Daoy (cell line): ENCODE data around the gene COL5A2. TPM values are rescaled to one million over a fixed set of nuclear protein-coding genes. Genes with fewer than 3 reads are reported as not detected.

Experiments used
- DNase-seq: peaks from one replicate; pipeline ENCODE4 v3.0.0-alpha.2; 2015; ENCODE audit warnings: low read depth
- total RNA-seq: library from RNA; depleted of rRNA; stranded (reverse); fragments of >200 nt; shearing (Covaris generic); gene quantifications from 2 replicates; pipeline ENCODE4 v1.2.3, GENCODE V29; 2014

COL5A2 gene
- total RNA-seq, 1 experiment from 2014 or later, result 34.9 TPM

- no peak for DNase-seq
Measured at GRCh38 chr2:189102735-189103134, 76.8 kb downstream of the COL5A2 start.

- DNase-seq, result no peak
Measured at GRCh38 chr2:189097934-189098333, 81.6 kb downstream of the COL5A2 start.

DNA sequence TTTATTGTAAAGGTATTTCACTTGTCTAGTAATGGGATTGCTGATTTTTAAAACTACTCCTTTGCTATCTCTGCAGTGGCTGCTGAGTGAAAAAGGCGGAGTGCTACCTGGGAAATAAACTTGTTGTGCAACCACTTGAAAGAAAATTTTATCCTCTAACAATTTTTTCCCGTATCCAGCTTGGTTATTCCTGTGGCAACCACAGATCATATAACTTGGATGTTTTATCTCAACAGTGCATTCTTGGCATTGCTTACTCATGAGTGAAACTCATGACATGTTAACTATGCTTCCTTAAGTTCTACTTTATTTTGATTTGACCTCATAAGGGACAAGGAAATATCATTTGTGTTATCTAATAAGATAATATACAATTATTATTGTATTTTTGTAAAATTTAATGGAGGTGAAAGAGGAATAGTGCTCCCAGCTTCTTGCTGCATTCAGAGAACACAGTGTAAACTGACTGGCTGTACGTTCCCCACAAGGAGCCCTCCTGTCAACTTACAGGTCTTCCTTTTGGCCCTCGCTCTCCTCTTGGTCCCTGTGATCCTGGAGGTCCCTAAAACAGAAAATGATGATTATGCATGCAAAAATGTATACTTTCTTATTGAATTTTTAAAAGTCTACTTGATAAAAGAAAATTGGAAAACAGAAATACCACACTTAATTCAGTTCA is 82.7 kb downstream of the COL5A2 start:
- peak; percentile 64 for DNase-seq

- DNase-seq, result no peak
Measured at GRCh38 chr2:189095101-189095500, 84.5 kb downstream of the COL5A2 start.

DNA sequence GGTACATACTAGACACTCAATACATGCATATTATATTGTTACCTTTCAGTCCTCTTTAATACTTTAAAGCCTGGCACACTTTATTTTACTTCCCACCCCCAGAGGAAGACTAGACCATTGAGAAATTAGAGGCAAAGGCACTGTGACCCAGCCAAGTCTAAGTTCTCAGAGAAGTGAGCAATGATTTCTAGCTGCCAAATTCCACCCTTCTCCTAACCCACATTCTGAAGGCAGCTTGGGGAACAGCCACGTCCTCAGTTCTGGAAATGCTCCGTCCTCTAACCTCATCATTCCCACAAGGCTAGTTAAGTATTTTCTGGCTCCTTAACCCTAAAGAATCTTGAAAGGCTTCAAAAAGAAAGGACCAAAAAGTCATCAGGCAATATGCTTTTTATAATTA is 86.6 kb downstream of the COL5A2 start:
- no peak for DNase-seq

DNA sequence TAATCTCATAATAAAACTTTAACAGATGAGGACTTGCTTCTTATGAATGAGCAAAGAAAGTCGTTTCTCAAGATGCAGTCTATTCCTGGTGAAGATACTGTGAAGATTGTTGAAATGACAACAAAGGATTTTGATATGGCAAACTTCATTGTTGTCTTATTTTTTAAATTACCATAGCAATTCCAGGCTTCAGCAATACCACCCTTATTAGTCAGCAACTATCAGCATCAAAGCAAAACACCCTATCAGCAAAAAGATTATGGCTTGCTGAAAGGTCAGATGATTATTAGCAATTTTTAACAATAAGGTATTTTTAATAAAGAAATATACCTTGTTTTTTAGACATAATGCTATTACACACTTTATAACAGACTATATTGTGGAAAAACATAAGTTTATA is 88.3 kb downstream of the COL5A2 start:
- no peak for DNase-seq

DNA sequence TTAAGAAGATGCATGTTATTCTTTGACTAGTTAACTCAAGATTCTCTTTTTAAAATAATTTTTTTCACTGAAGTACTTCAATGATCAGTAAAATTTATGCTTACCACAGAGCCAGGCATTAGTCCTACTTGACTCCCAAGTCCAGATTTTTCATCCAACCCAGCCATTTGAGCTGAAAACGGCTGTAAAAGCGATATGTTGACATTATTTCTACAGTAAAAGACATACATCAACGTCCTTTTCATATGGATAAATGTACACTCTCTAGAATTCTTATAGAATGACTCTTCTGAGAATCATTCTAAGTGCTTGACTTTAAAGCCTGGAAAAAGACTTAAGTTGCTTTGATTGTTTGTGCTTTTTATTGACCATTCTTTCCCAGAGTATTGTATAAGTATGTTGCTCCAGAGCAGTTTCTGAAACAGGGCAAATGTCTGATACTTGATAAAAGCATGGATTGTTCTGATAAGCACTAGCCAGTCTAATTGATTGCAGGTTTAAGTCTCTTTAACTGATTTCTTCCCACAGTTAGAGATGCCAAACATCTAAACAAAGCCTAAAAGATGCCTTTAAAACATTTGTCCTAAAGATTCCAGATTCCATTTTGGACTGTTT is 90.9 kb downstream of the COL5A2 start:
- DNase-seq, result no peak

DNA sequence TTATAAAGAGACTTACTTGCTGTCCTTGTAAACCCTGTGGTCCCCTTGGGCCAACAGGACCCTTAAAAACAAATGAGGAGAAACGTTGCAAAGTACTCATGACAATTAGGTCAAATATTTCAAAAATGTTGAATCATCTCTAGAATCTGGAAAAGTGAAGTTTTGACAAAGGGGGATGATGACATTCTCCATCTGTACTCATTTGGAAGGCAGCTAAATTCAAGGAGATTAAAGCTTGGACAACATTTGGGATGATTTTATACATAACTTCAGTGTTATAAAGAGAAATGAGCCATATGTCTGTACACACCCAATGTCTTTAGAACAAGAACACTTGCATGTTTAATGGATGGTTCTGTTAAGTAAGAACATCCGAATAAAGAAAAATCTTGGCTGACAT is 92.9 kb downstream of the COL5A2 start:
- no peak for DNase-seq

DNA sequence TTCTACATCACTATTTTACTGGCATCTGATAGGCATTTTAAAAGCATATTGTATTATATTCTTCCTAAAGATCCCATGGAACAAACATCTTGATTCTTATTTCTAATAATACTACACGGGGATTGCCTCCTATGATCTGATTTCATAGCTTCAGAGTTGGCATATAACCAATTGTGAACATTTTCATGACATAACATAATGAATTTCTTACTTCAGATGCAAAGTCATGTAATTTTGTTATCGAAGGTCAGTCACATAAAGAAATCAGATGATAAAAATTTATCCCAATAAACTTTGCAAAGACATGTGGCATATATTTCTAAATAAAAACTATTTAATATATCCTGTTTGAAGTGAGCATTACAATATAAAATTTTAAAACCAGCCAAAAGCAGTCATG is 93.3 kb downstream of the COL5A2 start:
- no peak for DNase-seq

DNA sequence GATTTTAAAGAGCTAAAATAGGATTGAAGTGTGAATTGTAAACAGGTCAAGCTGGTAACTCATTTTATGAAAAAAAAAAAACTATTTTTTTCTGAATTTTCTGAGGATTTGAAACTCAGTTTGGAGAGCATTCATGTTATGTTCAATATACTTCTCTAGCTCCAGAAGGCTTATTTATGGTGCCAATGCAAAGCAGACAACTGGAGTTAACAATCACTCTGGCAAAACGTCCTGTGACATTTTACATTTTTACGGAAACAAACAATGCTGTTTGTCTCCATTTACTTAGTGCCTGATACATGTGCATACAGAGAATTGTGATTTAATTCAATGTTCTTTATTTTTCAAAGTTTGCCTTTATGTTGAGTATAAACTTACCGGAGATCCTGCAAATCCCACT is 96.0 kb downstream of the COL5A2 start:
- no peak for DNase-seq

- no peak for DNase-seq
Measured at GRCh38 chr2:189083106-189083505, 96.5 kb downstream of the COL5A2 start.

GRCh38 chr2:189082376-189082975 is 97.1 kb downstream of the COL5A2 start:
- no peak for DNase-seq

- DNase-seq, result peak; percentile 43
Measured at GRCh38 chr2:189076572-189076971, 103.0 kb downstream of the COL5A2 start.

DNA sequence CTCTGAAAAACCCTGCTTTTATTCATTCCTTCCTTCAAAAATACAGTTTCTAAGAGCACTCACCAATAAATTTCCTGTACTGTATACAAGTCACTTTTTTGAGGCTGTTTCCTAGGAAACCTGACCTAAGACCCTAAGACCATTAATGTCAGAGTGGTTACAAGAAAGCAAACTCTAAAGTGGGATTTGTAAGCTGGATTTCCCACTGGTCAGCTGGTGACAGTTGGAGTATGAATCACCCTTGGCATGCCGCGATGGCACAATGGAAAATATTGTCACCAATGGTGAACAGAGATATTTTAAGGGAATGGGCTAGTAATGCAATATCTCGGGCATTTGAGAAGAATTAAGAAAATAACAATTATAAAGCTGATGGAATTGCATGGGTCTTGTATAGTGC is 103.4 kb downstream of the COL5A2 start:
- no peak for DNase-seq

DNA sequence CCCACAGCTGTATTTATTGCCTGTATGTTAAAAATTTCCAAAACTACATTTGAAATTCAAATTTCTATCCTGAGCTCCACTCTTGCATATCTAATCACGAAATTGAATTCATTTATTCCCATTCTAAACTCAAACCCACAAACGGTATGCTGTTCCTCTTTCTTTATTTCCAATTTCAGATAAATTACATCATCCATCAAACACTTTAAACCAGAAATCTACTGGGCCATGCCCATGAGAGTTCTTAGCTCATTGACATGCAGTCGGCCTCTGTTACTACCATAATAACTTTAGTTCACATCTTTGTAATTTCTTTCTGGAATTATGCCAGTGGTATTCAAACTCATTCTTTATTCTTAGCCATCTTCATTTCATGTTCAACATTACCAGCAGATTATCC is 105.1 kb downstream of the COL5A2 start:
- DNase-seq, result no peak

DNA sequence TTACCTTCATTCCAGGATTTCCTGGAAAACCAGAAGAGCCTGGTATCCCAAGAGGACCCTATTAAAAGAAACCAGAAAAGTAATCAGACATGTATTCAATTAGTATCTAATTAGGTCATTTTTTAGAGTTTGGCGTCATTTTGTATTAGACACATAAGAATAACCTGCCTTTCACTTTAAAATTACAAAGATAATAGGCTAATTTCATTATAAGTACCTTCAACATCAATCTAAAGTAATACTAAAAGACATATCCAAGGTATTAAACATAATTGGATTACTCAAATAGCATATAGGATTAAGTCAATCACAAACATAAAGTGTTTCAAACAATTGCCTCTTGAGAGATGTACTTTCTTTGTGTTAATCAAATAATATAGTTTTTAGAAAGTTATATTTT is 107.5 kb downstream of the COL5A2 start:
- no peak for DNase-seq

GRCh38 chr2:189069855-189070619 is 109.5 kb downstream of the COL5A2 start:
- DNase-seq, result no peak

- no peak for DNase-seq
Measured at GRCh38 chr2:189066037-189066436, 113.5 kb downstream of the COL5A2 start.

- no peak for DNase-seq
Measured at GRCh38 chr2:189060096-189060642, 119.4 kb downstream of the COL5A2 start.

- no peak for DNase-seq
Measured at GRCh38 chr2:189057316-189057715, 122.2 kb downstream of the COL5A2 start.

DNA sequence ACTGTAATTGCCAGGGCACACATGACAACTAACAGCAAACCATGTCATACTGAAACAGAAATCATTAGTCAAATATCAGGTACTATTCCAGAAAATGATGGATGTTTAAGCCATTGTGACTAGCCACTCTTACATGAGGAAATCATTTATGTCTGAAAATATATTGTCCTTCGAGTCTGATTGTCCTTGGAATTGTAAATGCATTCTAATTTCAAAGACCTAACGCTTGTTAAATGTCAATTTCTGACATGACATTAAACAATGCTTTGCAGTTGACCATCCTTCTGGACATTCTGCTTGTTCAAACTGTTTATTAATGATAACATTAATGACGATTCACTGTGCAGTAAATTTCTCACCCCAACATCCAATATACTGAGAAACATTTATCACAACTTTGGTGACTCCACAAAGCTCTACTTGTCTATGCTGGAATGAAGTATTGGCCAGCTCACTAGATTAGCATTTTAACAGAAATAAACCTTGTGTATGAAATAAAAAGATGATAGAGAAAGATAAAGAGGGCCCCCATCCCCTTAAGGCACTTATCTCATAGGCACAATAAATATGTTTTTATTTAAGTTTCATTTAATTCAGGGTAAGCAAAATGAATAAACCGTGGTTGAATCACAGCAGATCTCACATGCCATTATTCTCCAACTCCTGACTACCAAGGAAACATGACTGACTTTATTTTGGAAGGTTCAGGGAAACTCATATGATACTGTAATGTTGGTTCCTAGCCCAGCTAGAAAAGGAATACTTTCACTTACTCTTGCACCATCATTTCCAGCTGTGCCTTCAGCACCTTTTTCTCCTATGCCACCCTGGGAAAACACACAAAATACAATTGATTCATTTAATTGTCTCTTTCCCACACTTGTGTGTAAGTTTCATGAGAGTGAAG is 123.1 kb downstream of the COL5A2 start:
- no peak for DNase-seq
